GM19395 (cell line): ENCODE data around the gene NR1D2.

Source experiments
- ATAC-seq: cut with Tn5 transposase; IDR thresholded peaks from one replicate; pipeline ENCODE4 v1.9.1; 2021; ENCODE audit warnings: mild to moderate bottlenecking, moderate library complexity; ENCODE audit not compliant: unreplicated experiment

The NR1D2 gene

DNA sequence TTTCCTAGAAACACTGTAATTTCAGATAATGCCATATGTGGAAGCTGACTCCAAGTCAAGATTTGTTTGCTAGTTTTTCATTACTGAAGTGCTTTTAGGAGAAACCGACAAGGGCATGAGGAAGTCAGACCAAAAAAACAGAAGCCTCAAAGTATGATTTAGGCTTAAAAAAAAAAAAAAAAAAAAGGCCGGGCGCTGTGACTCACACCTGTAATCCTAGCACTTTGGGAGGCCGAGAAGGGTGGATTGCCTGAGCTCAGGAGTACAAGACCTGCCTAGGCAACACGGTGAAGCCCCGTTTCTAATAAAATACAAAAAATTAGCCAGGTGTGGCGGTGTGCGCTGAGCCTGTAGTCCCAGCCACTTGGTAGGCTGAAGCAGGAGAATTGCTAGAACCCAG, 16.6 kb upstream of the NR1D2 start:
- ATAC-seq, result no peak

DNA sequence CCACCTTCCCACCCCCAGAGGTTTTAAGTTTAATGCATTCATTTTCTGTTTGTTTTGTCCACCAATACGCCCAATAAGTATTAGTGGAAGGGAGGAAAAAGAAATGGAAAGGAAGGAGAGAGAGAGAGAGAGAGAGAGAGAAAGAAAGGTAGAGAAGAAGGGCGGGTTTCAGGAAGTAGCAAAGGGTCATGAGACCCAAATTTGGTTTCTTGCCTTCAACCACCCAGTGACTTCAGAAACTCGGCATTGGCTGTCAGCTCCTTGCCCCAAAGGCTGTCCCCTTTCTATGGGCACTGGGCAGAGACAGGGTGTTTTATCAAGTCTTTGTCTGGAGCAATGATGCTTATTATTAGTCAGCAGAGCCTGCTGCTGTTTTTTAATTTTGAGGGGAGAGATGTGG, 13.5 kb upstream of the NR1D2 start:
- ATAC-seq, result no peak

DNA sequence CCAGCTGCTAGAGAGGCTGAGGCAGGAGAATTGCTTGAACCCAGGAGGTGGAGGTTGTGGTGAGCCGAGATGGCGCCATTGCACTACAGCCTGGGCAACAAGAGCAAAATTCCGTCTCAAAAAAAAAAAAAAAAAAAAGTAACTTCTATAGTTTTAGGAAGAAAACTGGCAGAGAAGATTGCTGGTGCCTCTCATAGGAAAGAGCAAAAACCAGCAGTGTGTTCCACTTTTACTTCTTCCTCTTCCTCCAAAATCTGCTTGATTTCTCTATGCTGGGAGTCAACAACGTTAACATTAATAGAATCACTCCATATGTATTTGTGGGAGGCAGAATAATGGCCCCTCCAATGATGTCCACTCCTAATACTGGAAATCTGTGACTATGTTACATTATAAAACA, 12.5 kb upstream of the NR1D2 start:
- no peak for ATAC-seq

DNA sequence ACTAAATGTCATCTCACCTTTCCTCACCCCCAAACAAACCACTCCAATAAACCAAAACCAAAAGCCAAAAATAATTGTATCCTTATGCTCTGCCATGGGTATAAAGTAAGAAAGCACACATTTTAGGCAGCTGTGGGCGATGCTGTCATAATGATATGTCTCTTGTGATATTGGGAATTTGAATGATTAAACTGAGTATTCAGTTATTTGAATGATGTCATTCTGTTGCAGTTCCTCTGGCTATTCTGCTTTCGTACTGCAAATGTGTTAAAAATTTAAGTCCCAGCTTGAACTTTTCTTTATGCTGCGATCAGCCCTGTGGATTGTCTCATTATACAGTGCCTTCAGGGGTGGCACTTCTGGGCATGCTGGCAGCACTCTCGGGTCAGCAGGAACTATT, 10.8 kb upstream of the NR1D2 start:
- ATAC-seq, result no peak

DNA sequence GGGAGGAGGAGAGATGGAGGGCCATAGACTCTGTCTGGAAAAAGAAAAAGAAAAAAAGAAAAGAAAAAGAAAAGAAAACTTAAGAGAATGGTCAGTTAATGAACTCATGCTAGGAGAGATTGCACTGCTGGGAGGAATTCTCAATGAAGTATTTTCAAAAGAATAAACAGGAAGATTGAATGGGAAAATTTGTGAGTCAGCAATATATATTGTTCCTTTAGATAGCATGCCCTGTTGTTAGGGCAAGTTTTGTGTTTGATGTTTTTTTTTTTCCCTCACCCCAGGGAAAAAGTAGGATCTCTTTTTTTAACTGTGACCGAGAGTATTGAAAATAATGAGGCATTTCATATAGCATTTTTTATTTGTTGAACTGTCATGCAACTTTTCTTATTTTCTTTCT, 7.8 kb upstream of the NR1D2 start:
- no peak for ATAC-seq

DNA sequence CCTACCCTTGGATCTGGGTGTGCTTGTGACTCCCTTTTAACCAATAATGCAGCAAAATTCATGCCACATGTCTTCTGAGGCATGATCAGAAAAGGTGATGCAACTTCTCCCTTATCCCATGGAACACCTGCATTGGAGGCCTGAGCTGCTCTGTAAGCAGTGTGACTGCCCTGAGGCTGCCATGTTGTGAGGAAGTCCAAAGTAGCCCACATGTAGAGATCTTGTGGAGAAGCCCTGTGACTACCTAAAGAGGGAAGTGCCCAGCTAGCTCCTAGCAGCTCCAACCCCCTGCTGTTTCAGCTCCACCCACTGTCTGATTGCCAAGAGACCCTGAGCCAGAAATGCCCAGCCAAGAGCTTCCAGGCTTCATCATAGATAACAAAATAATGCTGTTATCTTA, 6.4 kb upstream of the NR1D2 start:
- ATAC-seq, result no peak

DNA sequence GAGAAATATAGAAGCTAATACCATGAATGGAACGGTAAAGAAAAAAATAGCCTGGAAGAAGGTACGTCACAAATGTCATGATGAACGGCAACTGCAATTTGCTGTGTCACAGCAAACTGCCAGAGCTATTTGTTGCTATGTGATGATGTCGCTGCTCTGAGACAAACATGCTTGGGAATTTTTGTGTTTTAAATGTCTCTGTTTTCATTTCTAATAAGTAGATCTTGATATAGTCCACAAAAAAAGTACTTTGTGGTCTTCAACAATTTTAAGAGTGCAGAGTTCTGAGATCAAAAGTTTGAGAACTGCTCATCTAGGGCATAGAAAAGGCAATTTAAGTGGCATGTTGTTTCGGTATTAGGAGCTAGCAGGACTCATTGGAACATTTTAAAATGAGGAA, 4.3 kb upstream of the NR1D2 start:
- ATAC-seq, result no peak

DNA sequence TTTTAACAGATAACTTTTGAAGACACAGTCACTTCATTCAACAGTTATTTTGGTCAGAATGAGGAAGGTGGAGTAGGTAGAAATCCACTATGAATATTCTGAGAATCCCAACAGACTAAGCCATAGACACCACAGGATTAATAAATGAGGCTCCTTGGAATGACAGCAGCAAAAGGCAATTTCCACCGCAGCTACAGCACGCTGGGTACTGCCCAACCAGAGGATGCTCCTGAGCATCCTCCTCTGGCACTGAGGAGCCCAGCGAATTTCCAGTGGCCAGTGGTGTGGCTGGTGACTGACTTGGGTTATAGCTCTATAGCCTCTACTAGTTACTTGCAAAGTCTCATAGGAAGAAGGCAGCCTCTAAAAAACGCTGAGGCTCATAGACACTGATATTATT, 3.6 kb upstream of the NR1D2 start:
- ATAC-seq, result no peak

DNA sequence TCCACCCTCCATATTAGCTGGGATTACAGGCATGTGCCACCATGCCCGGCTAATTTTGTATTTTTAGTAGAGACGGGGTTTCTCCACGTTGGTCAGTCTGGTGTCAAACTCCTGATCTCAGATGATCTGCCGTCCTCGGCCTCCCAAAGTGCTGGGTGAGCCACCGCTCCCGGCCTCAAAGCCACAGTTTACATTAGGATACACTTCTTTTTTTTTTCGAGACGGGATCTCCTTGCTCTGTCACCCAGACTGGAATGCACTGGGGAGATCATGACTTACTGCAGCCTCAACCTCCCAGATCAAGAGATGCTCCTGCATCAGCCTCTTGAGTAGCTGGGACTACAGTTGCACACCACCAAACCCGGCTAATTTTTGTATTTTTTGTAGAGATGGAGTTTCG, 2.5 kb upstream of the NR1D2 start:
- no peak for ATAC-seq

DNA sequence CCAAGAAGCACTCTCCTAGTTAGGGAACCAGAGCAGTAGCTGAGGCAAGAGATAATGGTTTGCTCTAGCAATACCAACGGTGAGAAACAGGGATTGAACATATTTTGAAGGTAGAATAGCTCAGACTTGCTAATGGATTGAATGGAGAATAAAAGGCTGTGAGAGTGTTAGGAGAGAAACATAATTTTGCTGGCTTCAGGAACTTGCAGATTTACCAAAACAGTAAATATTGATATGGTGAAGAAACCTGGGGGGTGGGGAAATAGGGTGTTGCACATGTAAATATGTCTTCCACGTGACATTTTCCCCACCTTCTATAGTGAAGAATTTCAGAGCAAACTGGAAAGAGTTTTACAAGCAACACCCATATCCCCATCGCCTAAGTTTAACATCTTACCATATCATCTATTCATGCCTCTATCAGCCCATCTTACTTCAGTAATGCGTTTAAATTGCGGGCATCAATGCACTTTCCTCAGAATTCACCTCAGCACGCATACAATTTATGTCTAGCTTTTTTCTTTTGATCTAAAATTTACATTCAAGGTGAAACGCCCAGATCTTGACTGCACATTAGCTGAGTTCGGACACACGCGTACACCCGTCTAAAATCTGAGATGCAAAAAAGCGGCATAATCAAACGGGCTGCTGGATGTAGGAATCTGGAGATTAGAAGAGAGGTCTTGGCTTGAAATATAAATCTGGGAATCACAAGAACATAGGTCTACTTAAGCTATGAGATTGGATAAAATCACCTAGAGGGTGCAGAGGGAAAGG, 891 bp upstream of the NR1D2 start:
- ATAC-seq, result no peak

DNA sequence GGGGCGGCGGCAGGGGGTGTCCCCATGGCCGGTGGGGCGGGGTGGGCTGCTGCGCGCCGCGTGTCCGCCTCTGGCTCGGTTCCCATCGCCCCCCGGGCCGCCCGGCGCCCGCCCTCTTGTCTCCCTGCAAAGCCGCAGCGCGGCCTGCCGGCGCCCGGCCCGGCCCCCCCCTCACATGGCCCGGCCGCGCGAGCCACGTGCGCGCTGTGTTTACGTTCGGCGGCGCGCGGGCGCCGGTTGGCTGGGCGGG, 502 bp downstream of the NR1D2 start:
- no peak for ATAC-seq

DNA sequence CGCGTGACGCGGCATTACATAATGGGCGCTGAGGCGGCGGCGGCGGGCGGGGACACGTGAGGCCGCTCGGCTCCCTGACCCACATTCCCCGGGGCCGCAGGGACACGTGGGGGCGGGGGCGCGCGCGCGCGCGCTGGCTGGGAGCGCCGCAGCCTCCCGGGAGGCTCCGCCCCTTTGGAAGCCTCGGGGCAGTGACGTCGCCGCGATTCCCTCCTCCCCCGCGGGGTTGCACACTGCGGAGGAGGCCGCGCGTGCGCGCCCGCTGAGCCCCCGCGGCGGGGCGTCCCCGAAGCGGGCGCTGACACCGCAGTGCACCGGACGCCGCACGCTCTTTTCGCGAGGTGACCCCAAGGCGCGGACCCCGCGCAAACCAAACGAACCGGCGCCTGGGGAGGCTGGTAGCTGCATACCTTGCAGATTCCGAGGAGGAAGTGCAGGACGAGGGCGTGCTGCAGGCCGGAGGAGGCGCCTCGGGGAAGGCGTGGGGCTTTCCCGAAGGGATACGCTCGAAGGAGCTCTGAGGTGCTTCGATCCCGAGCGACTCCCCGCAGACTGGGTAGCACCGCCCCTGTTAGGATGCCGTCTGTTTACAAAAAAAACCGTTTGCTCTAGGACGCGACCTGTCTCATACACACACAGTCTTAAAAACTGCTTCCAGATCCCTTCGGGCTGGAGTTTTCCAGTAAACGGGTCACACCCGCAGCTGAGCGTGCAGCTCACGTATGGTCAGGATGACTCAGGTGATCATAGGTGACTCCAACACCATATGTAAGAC, 1.0 kb downstream of the NR1D2 start:
- ATAC-seq, result peak; percentile 76

DNA sequence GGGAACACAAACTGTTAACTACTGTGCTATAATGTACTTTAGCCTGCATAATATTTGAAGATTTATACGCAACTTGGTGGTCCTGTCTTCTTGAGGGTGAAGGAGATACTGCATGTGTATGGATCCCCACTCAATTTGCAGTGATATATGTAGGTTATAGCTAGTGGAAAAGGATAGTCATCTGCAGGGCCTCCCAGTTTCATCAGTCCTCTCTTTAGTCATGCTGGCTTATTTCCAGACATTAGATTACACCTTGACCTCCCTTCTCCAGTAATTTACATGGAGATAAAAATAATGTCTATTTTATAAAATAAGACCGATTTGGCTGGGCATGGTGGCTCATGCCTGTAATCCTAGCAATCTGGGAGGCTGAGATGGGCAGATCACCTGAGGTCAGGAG, 3.7 kb downstream of the NR1D2 start:
- no peak for ATAC-seq

DNA sequence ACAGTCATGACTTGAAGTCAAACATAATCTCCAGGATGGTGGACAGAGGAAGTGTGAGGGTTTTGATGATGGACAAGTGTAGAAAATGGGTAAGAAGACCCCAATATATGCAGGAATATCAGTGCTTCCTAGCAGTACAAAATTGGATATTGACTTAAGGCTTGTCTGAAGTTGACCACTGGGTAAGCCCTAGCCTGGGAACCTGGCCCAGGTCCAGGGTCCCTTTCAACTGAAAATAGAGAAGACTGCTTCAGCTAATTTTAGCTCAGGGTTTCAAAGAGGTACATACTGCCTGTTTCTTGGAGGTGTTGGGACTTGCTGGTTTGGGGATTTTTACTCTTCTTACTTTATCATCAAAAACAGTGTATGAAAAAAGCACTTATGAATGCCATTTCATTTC, 4.7 kb downstream of the NR1D2 start:
- peak; percentile 31 for ATAC-seq

DNA sequence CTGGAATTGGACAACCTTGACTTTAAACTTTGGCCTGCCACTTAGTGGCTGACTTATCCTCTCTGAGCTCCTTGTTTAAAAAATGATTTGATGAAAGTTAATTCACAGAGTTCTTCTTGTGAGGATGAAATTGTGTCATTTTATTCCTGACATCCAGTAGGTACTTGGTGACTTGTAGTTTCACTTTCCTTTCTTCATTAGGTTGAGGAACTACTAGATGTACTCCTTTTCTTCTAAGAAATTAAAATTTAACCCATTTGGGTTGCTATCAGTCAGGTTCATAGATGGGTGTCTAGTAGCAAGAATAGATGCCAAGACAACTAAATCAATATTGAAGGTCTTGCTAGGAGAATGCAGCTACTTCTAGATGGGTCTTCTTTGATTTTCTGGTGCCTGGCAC, 5.2 kb downstream of the NR1D2 start:
- ATAC-seq, result peak; percentile 40

DNA sequence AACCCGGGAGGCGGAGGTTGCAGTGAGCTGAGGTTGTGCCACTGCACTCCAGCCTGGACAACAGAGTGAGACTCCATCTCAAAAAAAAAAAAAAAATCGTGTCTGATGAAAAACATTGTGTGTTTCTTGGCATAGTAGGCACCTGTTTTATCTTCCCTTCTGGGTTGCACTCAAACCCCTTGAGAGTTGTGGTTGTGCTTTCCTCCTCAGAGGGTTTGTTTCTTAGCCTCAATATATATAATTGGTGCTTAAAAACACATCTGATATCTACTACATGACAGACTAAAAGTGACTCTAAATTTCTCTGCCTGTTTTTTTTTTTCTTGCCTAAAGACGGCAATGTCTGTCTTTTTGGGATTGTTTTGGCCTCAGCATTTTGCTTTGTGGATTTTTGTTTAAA, 7.6 kb downstream of the NR1D2 start:
- ATAC-seq, result peak; percentile 39

DNA sequence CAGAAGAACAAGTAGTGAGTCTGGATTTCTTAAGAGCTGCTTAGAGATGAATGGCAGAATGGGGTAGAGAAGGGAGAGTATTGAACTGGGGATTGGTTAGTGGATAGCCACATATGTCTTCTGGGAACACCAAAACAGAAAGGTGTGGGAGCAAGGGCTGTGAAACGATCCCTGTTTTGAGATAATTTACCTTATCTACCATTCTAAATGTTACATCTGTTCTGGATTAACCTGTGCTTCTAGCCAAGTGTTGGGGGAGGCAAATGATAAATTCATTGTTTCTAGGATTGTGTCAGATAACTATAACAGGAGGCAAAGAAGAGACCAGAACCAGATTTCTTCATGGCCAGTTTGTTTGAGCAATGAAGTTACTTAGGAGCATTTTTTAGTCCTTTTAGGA, 8.4 kb downstream of the NR1D2 start:
- ATAC-seq, result no peak

DNA sequence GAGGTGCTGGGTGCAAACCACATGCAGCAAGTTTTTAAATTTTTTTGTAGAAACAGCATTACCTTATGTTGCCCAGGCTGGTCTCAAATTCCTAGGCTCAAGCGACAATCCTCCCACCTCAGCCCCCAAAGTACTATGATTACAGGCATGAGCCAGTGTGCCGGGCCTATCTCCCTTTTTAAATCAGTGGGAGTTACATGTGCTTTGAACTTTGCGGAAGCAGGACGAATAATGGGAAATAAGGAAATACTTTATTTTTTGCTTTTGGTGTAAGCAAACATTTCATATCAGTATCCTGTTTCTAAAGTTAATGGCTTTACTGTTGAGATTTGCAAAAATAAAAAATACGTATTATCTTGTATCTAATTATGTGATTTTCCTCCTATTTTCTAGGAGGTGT, 9.1 kb downstream of the NR1D2 start:
- ATAC-seq, result no peak

DNA sequence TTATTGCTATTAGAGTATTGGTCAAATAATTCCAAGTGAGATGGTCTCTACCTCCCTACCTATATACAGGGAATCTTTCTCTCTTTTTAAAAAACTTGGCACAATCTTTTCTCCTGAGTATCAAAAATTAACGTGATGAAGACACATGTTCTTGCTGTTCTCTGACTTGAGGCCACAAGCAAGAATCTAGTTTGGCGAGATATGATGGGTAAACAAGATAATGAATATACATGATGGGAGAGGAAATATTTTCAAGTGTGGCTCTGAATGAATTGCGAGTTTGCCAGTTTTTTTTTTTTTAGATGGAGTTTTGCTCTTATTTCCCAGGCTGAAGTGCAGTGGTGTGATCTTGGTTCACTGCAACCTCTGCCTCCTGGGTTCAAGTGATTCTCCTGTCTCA, 11.6 kb downstream of the NR1D2 start:
- no peak for ATAC-seq

DNA sequence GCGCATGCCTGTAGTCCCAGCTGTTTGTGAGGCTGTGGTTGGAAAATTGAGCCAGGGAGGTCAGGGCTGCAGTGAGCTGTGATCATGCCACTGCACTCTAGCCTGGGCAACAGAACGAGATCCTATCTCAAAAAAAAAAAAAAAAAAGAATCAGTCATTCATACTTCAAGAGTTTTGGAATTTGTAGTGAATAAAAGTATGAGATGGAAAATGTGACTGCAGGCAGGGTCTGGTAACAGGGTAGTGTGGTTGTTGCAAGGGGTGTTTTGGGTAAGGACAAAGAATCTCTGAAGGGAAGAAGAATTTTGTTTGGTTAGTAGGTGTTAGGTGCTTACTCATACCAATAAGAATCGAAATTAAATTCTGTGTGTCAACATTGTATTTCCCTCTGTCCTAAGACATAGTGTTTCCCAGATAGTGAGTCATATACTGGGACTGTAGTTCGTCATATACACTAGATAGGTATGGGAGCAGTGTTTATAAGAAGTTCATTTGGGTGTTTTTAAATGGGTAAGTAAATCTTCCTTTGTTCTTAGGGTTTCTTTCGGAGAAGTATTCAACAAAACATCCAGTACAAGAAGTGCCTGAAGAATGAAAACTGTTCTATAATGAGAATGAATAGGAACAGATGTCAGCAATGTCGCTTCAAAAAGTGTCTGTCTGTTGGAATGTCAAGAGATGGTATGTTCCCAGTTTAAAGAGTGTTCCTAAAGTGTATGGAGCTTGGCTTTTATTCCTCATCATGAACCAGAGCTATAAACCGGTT, 14.2 kb downstream of the NR1D2 start:
- ATAC-seq, result no peak

DNA sequence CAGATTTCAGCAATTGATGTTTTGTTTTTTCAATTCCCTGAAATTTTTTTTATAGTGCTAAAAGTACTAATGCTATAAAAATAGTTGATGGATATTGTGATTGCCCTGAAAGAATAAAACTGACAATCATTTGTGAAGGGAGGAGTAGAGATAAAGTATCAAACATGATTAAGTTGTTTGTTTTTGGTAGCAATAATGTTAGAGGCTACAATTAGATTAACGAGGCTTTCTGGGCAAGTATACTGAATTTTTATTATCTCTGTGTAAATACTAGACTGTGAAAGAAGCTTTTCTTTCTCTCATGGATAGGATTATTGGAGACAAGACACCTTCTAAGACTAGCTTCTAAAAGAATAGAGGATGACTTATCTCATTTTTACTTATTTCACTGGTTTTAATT, 15.6 kb downstream of the NR1D2 start:
- no peak for ATAC-seq

DNA sequence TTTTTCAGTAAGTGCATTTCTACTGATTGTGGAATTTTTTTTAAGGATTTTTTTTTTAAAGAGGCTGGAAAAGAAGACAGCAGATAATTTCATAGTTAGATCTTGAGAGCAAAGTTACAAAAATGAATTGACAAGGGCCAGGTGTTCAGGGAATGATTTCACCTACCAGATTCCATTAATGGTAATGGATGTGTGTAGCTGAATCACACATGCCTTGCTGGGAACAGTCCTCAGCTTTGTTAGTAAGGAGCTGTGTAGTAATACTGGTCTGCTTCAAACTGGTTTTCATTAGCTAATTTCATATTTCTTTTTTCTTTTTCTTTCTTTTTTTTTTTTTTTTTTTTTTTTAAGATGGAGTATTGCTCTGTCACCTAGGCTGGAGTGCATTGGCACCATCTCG, 16.0 kb downstream of the NR1D2 start:
- ATAC-seq, result no peak
